ENCODE measurements around the gene BCAS3. TPM values are rescaled to one million over a fixed set of nuclear protein-coding genes. Genes with fewer than 3 reads are reported as not detected.

The BCAS3 gene
- total RNA-seq, 1 donor from 2014 or later: 40.8 TPM

GRCh38 chr17:61322325-61323002, 644.8 kb downstream of the BCAS3 start:
- FAIRE-seq: no peak
- DNase-seq (ENCODE audit: low spot score in 2 of 2): no peak

GRCh38 chr17:61323003-61323908, 645.6 kb downstream of the BCAS3 start:
- no peak for DNase-seq (ENCODE audit: low spot score in 2 of 2)
- FAIRE-seq: no peak

GRCh38 chr17:61323909-61324868, 646.5 kb downstream of the BCAS3 start:
- FAIRE-seq (no peak), DNase-seq (ENCODE audit: low spot score in 2 of 2) (no peak)

GRCh38 chr17:61324950-61325349, 647.3 kb downstream of the BCAS3 start:
- FAIRE-seq (no peak), DNase-seq (ENCODE audit: low spot score in 2 of 2) (no peak)

GRCh38 chr17:61325382-61326073, 647.9 kb downstream of the BCAS3 start:
- no peak for FAIRE-seq
- DNase-seq (ENCODE audit: low spot score in 2 of 2): no peak

- no peak for DNase-seq (ENCODE audit: low spot score in 2 of 2)
- no peak for FAIRE-seq
Measured at GRCh38 chr17:61326330-61326729, 648.7 kb downstream of the BCAS3 start.

DNA sequence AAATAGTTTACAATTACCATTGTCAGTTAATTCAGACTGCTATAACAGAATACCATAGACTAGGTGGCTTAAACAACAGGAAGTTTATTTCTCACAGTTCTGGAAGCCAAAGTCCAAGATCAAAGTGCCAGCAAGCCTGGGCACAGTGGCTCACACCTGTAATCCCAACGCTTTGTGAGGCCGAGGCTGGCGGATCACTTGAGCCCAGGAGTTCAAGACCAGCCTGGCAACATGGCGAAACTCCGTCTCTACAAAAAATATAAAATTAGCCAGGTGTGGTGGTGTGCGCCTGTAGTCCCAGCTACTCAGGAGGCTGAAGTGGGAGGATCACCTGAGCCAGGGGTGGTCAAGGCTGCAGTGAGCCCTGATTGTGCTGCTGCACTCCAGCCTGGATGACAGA, 650.7 kb downstream of the BCAS3 start:
- FAIRE-seq: no peak
- DNase-seq (ENCODE audit: low spot score in 2 of 2): no peak

GRCh38 chr17:61330174-61331150, 652.8 kb downstream of the BCAS3 start:
- FAIRE-seq: no peak
- DNase-seq (ENCODE audit: low spot score in 2 of 2): no peak

DNA sequence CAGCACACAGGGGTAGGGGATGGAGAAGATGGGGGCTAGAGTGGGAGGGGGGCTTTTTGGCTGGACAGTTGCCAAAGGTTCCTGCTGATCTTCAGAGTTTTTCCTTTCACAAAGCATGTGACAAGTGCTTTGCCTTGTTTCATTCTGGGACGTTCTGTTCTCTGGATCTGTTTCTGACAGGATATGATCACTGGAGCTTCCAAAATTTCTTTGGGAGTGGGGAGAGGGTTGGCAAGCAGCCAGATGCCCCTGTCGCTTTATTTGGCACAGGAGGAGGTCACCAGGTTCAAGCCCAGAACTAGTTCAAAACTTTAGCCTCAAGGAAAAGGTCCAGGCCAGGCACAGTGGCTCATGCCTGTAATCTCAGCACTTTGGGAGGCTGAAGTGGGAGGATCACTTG, 653.5 kb downstream of the BCAS3 start:
- FAIRE-seq: no peak
- no peak for DNase-seq (ENCODE audit: low spot score in 2 of 2)

- no peak for DNase-seq (ENCODE audit: low spot score in 2 of 2)
Measured at GRCh38 chr17:61331886-61332285, 654.2 kb downstream of the BCAS3 start.

DNA sequence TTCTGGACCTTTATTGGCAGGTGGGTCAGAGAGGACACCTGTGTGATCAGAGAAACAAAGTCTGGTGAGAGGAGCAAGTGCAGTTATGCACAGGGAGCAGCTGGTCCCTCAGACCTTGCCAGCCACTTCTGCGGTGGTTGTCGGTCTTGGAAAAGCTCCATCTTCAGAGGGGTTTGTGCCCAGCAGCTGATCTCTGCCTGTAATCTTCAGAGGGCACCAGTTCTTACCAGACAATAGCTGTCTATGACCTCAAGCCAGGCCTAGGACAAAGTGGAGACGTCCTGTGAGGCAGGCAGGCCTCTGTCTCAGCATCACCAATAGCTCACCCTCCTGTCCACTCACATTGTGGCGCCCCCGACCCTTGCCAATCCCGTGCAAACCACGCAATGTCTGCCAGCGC, 655.5 kb downstream of the BCAS3 start:
- DNase-seq (ENCODE audit: low spot score in 2 of 2) (no peak), FAIRE-seq (no peak)

More at GRCh38 chr17:61331886-61332285, 654.2 kb downstream of the BCAS3 start:
- FAIRE-seq: no peak

GRCh38 chr17:61334673-61335072, 657.0 kb downstream of the BCAS3 start:
- no peak for FAIRE-seq
- no peak for DNase-seq (ENCODE audit: low spot score in 2 of 2)

DNA sequence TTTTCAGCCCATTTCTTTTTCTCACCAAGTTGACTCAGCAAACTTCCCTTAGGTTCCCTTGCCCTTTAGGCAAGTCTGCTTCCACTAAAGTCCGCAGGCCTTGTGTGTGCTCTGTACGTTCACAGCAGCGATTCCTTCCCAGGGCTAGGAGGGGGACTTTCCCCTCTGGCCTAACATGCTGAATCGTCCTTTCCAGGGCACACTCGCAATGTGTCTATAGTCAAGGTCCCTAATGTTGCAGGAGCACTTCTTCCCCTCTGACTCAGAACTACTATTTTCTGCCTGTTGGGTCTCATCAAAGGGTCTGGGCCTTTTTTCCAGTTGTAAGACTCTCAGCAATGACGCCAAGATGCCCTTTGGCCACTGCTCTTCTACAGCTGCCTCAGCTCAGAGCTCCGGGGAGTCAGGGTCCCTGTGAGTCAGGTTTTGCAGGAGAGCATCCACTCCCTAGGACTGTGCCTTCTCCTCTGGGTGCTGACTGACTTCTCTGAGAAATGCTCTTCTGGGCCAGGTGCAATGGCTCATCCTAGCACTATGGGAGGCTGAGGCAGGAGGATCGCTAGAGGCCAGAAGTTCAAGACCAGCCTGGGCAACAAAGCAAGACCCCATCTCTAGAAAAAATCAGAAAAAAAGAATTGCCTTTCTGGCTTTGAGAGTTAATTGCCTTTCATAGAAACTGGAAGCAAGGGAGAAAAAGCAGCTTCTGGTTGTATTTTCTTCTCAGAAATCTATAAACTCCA, 657.6 kb downstream of the BCAS3 start:
- FAIRE-seq: no peak
- no peak for DNase-seq (ENCODE audit: low spot score in 2 of 2)

GRCh38 chr17:61335845-61336655, 658.4 kb downstream of the BCAS3 start:
- no peak for FAIRE-seq
- no peak for DNase-seq (ENCODE audit: low spot score in 2 of 2)

DNA sequence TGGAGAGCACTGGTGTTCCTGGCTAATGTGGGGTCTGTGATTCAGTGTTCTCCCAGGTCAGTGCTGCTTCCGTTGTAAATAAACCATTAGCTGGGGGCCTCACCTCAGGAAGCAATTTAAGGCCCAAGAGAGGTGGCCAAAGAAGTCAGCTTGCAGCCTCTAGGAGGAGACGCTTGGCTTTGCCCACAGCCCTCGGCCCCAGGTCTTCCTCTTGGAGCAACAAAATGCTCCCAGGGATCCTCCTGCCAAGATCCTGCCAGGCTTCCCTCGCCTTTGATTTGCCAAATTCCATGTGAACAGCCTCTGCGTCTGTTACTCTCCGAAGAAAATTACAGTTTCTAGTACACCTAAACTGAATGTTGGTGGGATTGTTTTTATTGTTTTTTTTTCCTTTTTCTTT, 659.6 kb downstream of the BCAS3 start:
- FAIRE-seq: no peak
- no peak for DNase-seq (ENCODE audit: low spot score in 2 of 2)

DNA sequence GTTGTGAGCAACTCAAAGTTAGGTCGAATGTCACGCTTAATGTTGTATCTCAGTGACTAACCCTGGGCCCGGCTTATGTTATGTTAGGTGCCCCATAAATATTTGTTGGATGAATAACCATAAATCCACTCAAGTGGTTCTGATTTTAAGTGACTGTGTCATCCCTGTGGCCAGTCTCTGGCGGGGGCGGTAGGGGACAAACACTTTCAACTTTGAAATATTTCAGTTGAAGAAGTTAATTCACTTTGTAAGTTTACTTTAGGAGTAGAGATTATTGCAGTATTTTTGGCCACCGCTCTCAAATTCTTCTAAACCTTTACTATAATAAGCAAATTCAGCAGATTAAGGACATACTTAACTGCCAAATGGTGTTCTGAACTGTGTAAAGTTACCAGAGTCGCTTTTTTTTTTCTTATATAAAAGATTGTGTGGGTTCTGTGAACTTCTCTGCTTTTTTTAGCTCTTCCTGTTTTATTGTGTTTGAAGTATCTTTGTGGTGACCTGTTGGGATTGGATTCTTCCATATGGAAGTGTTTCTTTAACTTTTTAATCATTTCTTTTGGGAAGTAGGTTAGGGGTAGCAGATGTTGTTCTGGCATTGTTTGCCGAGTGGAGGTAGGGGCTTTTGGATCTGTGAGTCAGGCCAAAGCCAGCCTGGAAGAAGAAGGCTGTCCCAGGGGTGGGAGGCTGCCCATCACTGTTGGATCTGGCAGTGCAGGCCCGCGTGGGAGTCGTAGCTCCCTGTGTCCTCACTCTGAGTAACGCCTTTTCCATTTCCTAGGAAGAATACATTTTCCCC, 660.5 kb downstream of the BCAS3 start:
- DNase-seq (ENCODE audit: low spot score in 2 of 2) (no peak), FAIRE-seq (no peak)

Measured in frontal cortex (tissue), 4 donors.